ENCODE measurements around the gene RHBG. TPM values are rescaled to one million over a fixed set of nuclear protein-coding genes. Genes with fewer than 3 reads are reported as not detected.

RHBG gene
- total and polyA plus RNA-seq, 8 donors, result 0.16 to 3.5 (median 0.58) TPM

DNA sequence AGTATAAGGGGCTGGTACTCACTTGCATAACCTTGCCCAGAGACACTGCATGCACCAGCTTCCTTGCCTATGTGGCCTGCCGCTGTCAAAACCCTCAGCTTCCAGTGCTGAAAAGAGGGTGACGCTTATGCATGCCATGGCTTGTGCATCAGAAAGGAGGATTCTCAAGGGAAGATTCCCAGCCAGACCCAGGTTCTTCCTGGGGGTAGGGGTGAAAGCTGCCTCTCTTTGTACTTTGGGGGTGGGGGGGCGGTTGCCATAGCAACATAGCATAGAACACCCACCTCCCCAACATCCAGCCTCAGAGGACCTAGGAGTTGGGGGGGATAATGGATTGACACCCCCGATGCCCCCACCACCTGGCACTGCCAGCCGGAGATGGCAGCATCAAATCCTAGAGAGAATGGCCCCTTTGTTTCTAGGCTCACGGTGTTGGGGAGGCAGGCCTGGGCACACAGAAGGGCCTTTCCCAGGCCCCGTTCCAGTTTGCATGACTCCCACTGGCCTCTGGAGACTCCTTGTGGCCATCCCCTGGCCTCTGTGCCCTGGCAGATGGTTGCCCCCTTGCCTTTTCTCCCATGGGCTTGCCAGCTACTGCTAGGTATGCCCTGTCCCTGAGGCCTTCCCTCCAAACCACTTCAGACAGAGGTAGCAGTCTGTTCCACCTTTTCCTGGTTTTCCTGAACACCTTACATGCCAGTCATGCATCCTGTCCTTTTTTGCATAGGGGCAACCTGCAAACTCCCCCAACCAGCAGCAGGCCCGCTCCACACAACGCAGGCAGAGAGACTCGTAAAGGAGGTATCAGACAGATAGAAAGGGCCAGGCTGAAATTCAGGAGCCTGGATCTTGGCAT is 44.6 kb downstream of the RHBG start:
- TF ChIP-seq, protein P1, sequence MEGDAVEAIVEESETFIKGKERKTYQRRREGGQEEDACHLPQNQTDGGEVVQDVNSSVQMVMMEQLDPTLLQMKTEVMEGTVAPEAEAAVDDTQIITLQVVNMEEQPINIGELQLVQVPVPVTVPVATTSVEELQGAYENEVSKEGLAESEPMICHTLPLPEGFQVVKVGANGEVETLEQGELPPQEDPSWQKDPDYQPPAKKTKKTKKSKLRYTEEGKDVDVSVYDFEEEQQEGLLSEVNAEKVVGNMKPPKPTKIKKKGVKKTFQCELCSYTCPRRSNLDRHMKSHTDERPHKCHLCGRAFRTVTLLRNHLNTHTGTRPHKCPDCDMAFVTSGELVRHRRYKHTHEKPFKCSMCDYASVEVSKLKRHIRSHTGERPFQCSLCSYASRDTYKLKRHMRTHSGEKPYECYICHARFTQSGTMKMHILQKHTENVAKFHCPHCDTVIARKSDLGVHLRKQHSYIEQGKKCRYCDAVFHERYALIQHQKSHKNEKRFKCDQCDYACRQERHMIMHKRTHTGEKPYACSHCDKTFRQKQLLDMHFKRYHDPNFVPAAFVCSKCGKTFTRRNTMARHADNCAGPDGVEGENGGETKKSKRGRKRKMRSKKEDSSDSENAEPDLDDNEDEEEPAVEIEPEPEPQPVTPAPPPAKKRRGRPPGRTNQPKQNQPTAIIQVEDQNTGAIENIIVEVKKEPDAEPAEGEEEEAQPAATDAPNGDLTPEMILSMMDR (IDR thresholded peaks at IDR 0.05), result no peak
- DNase-seq (no peak), FAIRE-seq (no peak), ATAC-seq (no peak)
- Histone ChIP-seq H3K27me3 (peaks cover 0 to 7% (median 3%) of the 10 kb centered on the region in 4 donors), H3K4me3 (no peak overlapping the region), H3K27ac (no peak overlapping the region), H3K4me1 (no peaks in the 10 kb centered on the region), H3K36me3 (no peaks in the 10 kb centered on the region), H3K9me3 (no peaks in the 10 kb centered on the region)
- 67 to 69% methylated on average over 10 of the region's 10 CpGs for WGBS, 2 donors
- intact Hi-C loops (cut with DNase I), result no loop called here

DNA sequence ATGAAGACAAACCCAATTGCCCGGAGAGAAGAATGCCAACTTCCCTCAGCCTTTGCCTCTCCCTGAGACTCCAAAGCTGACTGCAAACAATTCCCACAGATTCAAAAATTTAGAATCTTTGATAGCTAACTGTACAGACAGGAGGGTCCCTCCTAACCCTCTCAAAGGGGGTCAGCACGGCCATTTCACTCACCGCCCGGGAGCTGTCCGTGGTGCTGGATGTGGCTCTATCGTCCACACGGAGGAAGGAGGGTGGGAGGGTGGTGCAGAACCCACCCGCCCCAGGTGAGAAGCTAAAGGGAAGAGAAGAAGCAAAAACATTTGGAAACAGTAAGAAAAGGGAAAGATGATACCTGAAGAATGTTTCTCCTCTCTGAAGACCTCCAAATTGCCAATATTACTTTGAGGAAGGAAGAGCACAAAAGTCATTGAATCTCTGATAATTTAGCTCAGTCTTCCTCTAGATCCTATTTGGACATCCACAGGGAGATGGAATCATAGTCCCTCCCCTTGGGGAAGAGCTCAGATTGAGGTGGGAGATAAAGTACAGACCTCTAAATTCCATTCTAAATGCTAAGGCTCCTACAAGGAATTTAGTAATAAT is 45.6 kb downstream of the RHBG start:
- no peak for DNase-seq
- TF ChIP-seq, protein P1 (IDR thresholded peaks at IDR 0.05), result no peak
- Histone ChIP-seq H3K9me3 (no peaks in the 10 kb centered on the region), H3K27me3 (peaks cover 0 to 8% (median 3%) of the 10 kb centered on the region in 4 donors), H3K27ac (no peak overlapping the region), H3K36me3 (no peaks in the 10 kb centered on the region), H3K4me1 (no peaks in the 10 kb centered on the region), H3K4me3 (no peak overlapping the region)
- 19 to 23% methylated on average over 8 of the region's 8 CpGs for WGBS, 2 donors
- FAIRE-seq, result no peak
- intact Hi-C loops (cut with DNase I), result no loop called here
- ATAC-seq, result no peak

- 36 to 39% methylated on average over 1 of the region's 1 CpG for WGBS, 2 donors
- TF ChIP-seq, protein P1 (IDR thresholded peaks at IDR 0.05), result no peak
- Histone ChIP-seq H3K36me3 (no peaks in the 10 kb centered on the region), H3K27ac (no peak overlapping the region), H3K4me1 (peaks cover 4 to 17% (median 11%) of the 10 kb centered on the region in 3 donors), H3K9me3 (no peaks in the 10 kb centered on the region), H3K4me3 (no peak overlapping the region), H3K27me3 (peaks cover 0 to 21% (median 3%) of the 10 kb centered on the region in 4 donors)
- DNase-seq (no peak), FAIRE-seq (no peak), ATAC-seq (no peak)
- intact Hi-C loops (cut with DNase I), result no loop called here
Observed at GRCh38 chr1:156416993-156417392, 48.0 kb downstream of the RHBG start.

- intact Hi-C loops (cut with DNase I), result no loop called here
- no peaks in the 10 kb centered on the region for H3K36me3 ChIP-seq
- TF ChIP-seq, protein P1 (IDR thresholded peaks at IDR 0.05), result no peak
- WGBS, 2 donors, result 63 to 69% methylated on average over 6 of the region's 6 CpGs
- no peaks in the 10 kb centered on the region for H3K9me3 ChIP-seq
- H3K4me3 ChIP-seq, result no peak overlapping the region
- FAIRE-seq (no peak), DNase-seq (no peak), ATAC-seq (no peak)
- H3K4me1 ChIP-seq, result peaks cover 4 to 20% (median 11%) of the 10 kb centered on the region in 3 donors
- H3K27ac ChIP-seq, result no peak overlapping the region
- peaks cover 0 to 21% (median 3%) of the 10 kb centered on the region in 4 donors for H3K27me3 ChIP-seq
Observed at GRCh38 chr1:156417401-156418020, 48.5 kb downstream of the RHBG start.

All from pancreas (tissue), 10 donors.